Activated CD8-positive, alpha-beta memory T cell treated with anti-CD3 and anti-CD28 coated beads for 36 hours (primary cell): ENCODE data around the gene PCDHGA12. TPM values are rescaled to one million over a fixed set of nuclear protein-coding genes. Genes with fewer than 3 reads are reported as not detected.
"Not testable (repeated sequence)": the region's sequence is repeated elsewhere in the genome, so short reads cannot be mapped to it uniquely, and the experiment has no call there.

Source experiments
- CTCF ChIA-PET: fragments of 350-600 bp; sonication (Branson Sonifier 250); formaldehyde crosslinking; loops from one replicate; lab custom pipeline; 2021; ENCODE audit warnings: antibody characterized with exemption; lab: Charles Lee
- POLR2A ChIA-PET: fragments of 350-600 bp; sonication (Branson Sonifier 250); formaldehyde crosslinking; loops from one replicate; lab custom pipeline; 2021; ENCODE audit warnings: antibody characterized with exemption; lab: Charles Lee
- total RNA-seq, 2 experiments: library from RNA; stranded (reverse); gene quantifications; one replicate each; pipeline ENCODE4 v1.2.3, GENCODE V29; 2021

The PCDHGA12 gene
- total RNA-seq, 2 experiments from 2014 or later, result 0.08 to 0.10 TPM

DNA sequence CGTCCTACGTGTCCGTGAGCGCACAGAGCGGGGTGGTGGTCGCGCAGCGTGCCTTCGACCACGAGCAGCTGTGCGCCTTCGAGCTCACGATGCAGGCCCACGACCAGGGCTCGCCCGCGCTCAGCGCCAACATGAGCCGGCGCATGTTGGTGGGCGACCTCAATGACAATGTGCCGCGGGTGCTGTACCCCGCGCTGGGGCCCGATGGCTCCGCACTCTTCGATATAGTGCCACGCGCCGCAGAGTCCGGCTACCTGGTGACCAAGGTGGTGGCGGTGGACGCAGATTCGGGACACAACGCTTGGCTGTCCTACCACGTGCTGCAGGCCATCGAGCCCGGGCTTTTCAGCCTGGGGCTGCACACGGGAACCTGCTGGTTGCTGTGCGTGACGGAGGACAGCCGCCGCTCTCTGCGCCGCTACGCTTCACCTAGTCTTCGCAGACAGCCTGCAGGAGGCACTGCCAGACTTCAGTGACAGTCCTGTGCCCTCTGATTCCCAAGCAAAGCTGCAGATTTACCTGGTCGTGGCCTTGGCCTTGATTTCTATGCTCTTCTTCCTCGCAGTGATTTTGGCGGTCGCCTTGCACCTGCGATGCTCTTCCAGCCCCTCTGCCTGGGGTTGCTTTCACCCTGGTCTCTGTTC, 2.4 kb upstream of the PCDHGA12 start:
- CTCF ChIA-PET, result no interaction called here
- POLR2A ChIA-PET, result no interaction called here

DNA sequence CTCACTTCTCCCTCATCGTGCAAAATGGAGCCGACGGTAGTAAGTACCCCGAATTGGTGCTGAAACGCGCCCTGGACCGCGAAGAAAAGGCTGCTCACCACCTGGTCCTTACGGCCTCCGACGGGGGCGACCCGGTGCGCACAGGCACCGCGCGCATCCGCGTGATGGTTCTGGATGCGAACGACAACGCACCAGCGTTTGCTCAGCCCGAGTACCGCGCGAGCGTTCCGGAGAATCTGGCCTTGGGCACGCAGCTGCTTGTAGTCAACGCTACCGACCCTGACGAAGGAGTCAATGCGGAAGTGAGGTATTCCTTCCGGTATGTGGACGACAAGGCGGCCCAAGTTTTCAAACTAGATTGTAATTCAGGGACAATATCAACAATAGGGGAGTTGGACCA, 979 bp downstream of the PCDHGA12 start:
- CTCF ChIA-PET, result interaction anchor here (1.2 to 2.1 kb wide), 5 partner anchors 10 to 305 kb away, joined by 3 to 7 read pairs (median 4); partner anchors contain the start of genes PCDHGA10, PCDHGA11 and PCDHGB4
- POLR2A ChIA-PET, result no interaction called here

DNA sequence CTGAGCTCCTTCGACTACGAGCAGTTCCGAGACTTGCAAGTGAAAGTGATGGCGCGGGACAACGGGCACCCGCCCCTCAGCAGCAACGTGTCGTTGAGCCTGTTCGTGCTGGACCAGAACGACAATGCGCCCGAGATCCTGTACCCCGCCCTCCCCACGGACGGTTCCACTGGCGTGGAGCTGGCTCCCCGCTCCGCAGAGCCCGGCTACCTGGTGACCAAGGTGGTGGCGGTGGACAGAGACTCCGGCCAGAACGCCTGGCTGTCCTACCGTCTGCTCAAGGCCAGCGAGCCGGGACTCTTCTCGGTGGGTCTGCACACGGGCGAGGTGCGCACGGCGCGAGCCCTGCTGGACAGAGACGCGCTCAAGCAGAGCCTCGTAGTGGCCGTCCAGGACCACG, 2.0 kb downstream of the PCDHGA12 start:
- CTCF ChIA-PET, POLR2A ChIA-PET: not testable (repeated sequence)

DNA sequence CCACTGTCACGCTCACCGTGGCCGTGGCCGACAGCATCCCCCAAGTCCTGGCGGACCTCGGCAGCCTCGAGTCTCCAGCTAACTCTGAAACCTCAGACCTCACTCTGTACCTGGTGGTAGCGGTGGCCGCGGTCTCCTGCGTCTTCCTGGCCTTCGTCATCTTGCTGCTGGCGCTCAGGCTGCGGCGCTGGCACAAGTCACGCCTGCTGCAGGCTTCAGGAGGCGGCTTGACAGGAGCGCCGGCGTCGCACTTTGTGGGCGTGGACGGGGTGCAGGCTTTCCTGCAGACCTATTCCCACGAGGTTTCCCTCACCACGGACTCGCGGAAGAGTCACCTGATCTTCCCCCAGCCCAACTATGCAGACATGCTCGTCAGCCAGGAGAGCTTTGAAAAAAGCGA, 2.4 kb downstream of the PCDHGA12 start:
- POLR2A ChIA-PET, CTCF ChIA-PET: not testable (repeated sequence)

DNA sequence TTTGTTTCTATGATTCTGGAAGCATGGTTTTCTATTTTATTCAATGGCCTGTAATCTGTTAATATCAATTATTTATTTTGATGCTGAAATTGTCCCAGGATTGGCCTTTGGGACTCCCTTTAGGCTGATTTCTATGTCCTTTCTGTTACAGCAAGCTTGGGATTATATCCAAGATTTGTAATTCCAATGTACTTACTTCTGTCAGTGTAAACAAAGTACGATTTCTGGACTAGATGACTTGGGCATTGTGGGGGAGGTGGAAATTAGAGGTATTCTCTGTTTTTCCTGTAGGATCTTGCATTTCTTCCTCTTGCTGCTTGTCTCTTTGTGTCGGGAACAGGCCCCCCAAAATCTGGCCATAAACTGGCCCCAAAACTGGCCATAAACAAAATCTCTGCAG, 3.7 kb downstream of the PCDHGA12 start:
- POLR2A ChIA-PET, result no interaction called here
- CTCF ChIA-PET, result no interaction called here

DNA sequence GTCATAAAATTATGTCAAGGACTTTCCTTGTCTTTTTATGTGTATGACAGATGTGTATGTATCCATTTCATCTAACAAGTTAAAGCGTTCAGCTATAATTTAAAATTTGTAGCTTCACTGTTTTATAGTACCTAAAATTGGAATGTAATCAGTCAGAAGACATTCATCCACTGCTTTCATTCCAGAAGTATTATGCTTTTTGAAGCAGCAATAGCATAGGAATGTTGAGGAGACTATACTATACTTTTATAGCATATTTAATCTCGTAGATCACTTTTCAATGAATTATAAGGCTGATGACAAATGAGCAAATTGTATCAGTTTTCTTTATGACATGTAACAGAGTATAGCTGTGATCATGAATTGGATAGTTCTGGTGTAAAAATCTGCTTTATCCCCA, 6.9 kb downstream of the PCDHGA12 start:
- CTCF ChIA-PET, result no interaction called here
- POLR2A ChIA-PET, result no interaction called here

DNA sequence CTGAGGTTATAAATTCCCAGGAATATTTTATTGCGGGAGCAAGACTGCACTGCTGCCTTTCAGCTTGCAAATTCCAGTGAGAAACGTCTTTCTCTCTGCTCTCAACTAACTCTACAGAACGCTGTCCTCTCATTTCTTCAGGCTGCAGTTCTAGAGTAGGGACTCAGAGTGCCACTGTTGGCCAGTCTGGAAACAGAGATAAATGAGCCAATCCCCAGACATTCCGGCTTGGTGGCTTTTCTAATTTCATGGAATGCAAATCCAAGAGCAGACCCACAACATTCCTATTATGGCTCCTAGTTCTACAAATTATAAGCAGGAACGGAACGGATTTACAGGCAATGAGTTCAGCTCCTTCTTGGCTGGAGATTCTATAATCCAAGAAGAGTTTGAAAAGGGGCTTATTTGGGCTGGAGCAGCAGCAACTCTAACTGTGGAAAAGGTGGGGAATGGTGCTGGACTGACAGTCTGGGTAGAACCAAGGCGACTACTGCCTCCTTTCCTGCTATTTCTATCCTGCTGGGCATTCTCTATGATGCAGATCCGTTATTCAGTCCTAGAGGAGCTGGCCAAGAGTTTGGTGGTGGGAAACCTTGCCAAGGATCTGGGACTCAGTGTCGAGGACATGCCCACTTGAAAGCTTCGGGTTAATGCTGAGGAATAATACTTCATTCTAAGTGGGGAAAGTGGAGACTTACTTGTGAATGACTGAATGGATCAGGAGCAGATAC, 9.3 kb downstream of the PCDHGA12 start:
- POLR2A ChIA-PET, result interaction anchor here (0.7 kb wide), 1 partner anchor 9 kb away, joined by 3 read pairs; the partner anchor contains the start of gene PCDHGA12
- CTCF ChIA-PET, result interaction anchor here (1.3 kb wide), 1 partner anchor 71 kb away, joined by 3 read pairs; no protein-coding TSS in a partner anchor

DNA sequence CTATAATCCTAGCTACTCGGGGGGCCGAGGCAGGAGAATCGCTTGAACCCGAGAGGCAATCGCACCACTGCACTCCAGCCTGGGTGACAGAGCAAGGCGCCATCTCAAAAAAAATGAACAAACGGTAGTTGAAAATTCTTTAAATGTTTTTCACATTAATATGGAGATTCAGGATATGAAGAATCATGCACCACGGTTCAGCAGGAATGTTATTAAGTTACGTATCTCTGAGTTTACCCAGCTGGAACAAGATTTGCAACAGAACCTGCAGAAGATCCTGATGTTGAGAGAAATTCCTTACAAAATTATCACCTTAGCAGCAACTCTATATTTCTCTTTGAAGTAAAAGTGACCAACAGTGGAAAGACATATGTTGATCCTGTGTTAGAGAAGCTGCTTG, 10.0 kb downstream of the PCDHGA12 start:
- ChIA-PET CTCF (no interaction called here), POLR2A (no interaction called here)

DNA sequence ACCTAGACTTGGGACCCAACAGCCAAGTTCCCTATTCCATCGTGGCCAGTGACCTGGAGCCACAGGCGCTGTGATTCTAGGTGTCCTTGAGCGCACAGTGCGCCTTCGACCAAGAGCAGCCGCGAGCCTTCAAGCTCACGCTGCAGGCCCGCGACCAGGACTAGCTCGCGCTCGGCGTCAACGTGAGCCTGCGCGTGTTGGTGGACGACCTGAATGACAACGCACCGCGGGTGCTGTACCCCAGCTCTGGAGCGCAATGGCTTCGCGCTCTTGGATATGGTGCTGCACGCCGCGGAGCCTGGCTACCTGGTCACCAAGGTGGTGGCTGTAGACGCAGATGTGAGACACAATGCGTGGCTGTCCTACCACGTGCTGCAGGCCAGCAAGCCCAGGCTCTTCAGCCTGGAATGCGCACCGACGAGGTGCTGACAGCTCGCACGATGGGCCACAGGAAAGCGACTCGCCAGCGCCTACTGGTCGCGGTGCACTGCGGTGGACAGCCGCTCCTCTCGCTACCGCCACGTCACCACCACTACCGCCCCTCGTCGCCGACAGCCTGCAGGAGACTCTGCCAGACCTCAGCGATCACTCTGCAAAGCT, 11.4 kb downstream of the PCDHGA12 start:
- ChIA-PET POLR2A (no interaction called here), CTCF (interaction anchor here (0.8 kb wide), 1 partner anchor 36 kb away, joined by 3 read pairs; no protein-coding TSS in a partner anchor)

DNA sequence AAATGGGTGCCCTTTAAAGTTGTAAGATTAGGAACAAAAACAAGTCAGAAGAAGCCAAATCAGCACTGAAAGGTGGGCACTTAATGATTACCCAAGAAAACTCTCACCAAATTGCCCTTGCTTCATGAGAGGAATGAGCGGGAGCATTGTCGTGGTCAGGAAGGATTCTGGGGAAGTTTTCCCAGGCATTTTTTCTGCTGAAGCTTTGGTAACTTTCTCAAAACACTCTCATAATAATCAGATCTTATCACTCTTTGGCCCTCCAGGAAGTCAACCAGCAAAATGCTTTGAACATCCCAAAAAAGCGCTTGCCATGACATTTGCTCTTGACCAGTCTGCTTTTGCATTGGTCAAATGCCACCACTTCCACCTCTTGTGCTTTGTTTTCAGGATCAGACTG, 35.0 kb downstream of the PCDHGA12 start:
- POLR2A ChIA-PET, result interaction anchor here (0.6 kb wide), 1 partner anchor 84 kb away, joined by 3 read pairs; no protein-coding TSS in a partner anchor
- CTCF ChIA-PET, result no interaction called here

DNA sequence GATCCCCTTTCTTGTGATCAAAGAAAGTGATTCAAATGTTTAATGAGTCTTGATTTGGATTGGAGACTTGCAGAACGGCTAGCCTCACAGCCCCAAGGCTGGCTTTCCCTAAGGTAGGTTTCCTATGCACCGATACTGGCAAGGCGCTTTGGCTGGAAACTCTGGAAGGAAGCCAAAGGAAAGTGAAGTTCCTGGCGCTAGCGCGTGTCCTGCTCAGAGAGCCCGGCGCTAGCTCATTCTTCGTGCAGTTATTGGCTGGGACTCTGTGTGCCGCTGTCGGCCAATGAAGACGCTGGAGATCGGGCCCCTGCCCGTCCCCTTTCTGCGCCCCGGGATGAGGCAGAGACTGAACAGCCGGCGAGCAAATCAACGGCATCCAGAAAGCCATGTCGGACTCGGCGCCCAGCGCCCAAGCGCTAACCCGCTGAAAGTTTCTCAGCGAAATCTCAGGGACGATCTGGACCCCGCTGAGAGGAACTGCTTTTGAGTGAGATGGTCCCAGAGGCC, 45.4 kb downstream of the PCDHGA12 start, which contains the start of gene PCDHGC3:
Gene PCDHGC3, plus strand, starts transcription at position 342 of the 507 bp plus-strand sequence. Its CDS starts 151 bp downstream, at position 493.
- ChIA-PET POLR2A (no interaction called here), CTCF (no interaction called here)

DNA sequence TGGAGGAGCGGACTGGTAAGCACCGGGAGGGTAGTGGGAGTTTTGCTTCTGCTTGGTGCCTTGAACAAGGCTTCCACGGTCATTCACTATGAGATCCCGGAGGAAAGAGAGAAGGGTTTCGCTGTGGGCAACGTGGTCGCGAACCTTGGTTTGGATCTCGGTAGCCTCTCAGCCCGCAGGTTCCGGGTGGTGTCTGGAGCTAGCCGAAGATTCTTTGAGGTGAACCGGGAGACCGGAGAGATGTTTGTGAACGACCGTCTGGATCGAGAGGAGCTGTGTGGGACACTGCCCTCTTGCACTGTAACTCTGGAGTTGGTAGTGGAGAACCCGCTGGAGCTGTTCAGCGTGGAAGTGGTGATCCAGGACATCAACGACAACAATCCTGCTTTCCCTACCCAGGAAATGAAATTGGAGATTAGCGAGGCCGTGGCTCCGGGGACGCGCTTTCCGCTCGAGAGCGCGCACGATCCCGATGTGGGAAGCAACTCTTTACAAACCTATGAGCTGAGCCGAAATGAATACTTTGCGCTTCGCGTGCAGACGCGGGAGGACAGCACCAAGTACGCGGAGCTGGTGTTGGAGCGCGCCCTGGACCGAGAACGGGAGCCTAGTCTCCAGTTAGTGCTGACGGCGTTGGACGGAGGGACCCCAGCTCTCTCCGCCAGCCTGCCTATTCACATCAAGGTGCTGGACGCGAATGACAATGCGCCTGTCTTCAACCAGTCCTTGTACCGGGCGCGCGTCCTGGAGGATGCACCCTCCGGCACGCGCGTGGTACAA, 46.0 kb downstream of the PCDHGA12 start:
- POLR2A ChIA-PET, result interaction anchor here (0.7 kb wide), 1 partner anchor 33 kb away, joined by 3 read pairs; no protein-coding TSS in a partner anchor
- CTCF ChIA-PET, result interaction anchor here (0.7 kb wide), 1 partner anchor 1435 kb away, joined by 3 read pairs; no protein-coding TSS in a partner anchor

DNA sequence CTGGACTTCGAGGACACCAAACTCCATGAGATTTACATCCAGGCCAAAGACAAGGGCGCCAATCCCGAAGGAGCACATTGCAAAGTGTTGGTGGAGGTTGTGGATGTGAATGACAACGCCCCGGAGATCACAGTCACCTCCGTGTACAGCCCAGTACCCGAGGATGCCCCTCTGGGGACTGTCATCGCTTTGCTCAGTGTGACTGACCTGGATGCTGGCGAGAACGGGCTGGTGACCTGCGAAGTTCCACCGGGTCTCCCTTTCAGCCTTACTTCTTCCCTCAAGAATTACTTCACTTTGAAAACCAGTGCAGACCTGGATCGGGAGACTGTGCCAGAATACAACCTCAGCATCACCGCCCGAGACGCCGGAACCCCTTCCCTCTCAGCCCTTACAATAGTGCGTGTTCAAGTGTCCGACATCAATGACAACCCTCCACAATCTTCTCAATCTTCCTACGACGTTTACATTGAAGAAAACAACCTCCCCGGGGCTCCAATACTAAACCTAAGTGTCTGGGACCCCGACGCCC, 46.8 kb downstream of the PCDHGA12 start:
- POLR2A ChIA-PET, result interaction anchor here (0.7 kb wide), 1 partner anchor 32 kb away, joined by 3 read pairs; no protein-coding TSS in a partner anchor
- CTCF ChIA-PET, result interaction anchor here (0.7 kb wide), 1 partner anchor 1436 kb away, joined by 3 read pairs; no protein-coding TSS in a partner anchor

DNA sequence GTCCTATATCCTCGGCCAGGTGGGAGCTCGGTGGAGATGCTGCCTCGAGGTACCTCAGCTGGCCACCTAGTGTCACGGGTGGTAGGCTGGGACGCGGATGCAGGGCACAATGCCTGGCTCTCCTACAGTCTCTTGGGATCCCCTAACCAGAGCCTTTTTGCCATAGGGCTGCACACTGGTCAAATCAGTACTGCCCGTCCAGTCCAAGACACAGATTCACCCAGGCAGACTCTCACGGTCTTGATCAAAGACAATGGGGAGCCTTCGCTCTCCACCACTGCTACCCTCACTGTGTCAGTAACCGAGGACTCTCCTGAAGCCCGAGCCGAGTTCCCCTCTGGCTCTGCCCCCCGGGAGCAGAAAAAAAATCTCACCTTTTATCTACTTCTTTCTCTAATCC, 47.5 kb downstream of the PCDHGA12 start:
- ChIA-PET POLR2A (no interaction called here), CTCF (no interaction called here)

DNA sequence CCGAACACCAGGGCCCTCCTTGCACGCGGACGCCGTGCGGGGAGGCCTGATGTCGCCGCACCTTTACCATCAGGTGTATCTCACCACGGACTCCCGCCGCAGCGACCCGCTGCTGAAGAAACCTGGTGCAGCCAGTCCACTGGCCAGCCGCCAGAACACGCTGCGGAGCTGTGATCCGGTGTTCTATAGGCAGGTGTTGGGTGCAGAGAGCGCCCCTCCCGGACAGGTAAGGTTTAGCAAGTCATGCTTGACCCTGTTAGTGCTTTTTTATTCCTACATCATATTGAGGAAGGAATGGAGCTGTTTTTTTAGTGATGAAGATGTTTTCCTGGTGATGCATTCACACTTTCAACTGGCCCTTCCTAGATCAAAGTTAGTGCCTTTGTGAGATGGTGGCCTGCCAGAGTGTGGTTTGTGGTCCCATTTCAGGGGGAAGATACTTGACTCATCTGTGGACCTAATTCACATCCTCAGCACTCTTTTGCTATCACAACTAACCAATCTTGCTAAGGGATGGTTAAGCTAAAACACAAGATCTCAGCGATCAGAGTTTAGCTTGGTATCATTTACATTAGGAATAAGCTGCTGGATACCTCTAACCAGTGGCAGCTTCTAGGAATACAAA, 48.1 kb downstream of the PCDHGA12 start:
- POLR2A ChIA-PET, result no interaction called here

DNA sequence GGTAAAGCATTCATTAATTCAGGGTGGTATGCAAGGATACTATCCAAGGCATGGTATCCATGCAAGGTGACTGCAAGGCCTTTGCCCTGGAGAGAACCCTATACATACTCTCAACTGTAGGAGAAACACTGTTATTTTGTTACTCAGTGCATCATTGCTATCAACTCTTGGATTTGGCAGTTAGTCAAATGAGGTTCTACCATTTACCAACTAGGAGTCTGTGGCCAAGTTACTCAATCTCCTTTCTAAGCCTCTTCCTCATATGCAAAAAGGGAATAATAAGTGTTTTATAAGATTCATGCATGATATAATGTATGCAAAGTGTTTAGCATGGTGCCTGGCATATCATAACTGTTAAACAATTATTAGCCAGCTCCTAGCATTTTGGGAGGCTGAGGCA, 49.5 kb downstream of the PCDHGA12 start:
- ChIA-PET POLR2A (no interaction called here), CTCF (no interaction called here)

More for the DNA sequence above, 48.1 kb downstream of the PCDHGA12 start:
- CTCF ChIA-PET, result no interaction called here
